ENCODE results near the gene KMT2D.

DNA sequence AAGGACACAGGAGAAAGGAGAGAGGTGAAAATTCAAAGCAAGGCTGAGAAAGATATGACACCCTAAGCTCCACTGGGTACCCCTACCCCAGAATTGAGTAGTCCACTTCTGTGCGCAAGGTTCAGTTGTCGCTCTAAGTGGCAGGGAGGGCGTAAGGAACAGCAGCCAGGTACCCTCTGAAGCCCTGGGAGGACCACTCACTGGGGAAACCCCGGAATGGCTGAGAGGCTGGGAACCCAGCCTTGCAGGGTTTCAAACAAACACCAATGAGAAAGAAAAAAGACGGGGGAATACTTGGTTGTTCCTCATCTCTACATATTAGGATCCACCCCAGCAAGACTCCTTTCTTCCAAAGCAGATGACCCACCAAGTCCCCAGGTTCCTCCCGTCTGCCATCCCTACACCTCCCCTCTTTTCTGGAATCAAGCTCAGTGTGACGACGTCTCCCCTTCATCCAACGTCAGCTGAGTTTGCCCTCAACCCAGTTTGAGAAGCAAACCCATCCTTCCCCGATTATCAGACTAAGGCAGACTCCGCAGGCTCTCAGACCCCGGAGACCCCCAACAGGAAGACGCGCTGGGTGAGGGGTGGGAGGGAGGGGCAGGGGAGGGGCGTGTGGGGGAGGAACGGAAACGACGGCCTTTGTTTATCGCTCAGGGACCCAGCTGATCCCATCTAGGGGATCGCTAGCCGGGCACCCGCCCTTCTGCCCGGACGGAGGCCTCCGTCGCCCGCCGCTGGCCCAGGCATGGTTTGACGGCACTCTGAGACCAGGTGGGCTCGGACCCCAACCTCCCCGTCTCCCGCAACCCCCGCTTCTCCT is 49.3 kb upstream of the KMT2D start:
- TF ChIP-seq POLR2A (IDR thresholded peaks at IDR 0.05; ENCODE audit: low read depth, low read length), result no peak
- no peak for TF ChIP-seq TAF1 (IDR thresholded peaks at IDR 0.05; ENCODE audit: borderline replicate concordance, low read depth, low read length)

All from GM12892 (cell line).